ENCODE results near the gene PCNX2. TPM values are rescaled to one million over a fixed set of nuclear protein-coding genes. Genes with fewer than 3 reads are reported as not detected.

Gene PCNX2
- total RNA-seq, 1 experiment from 2014 or later, result 15.0 TPM

DNA sequence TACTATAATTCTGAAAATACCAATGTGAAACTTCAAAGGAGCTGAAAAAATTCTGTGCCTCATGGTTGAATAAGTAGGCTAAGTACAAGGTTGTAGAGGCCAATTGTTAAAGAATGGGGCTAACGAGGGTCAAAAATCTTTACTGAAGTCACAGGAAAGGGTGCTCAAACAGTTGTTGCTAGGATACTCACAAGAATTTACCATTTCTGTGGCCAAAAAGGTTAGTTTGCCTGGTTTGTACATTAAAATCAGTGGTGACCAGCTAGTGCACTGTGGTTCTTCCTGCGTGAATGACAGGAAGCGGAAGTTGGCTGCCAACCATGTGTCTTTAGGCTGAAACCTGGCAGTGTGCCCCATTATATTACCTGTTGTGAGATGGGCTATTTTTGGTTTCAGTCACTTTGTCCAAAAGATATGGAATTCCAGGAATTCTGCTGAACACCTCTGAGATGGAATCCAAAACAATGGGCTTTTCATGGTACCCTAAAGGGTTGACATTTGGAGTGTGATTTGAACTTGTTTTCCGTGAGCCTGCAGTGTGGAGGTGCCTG is 45.5 kb upstream of the PCNX2 start:
- POLR2A ChIA-PET, result no interaction called here
- DNase-seq, result no peak

DNA sequence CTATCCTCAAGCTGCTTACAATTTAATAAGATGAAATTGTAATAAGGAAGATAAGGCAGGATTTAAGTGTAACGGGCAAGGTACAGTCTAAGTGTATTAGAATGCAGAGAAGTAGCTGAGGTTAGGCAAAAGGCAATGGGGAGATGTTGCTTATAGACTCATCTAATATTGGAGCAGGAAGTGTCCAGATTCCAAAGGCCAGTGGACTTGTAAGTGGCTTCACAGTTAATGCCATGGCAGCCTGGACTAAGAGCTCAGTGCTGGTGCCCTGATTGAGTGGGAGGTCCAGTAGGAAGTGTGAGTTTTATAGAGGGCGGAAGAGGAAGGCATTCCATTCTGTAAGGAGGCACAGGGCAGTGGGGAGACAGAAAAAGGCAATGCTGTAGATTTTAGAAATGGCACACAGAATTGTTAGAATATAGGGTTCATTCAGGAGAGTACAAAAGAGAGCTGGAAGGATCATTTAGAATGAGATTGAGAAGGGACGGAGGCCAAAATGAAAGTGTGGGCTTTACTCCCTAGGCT is 44.6 kb upstream of the PCNX2 start:
- H3K27ac Mint-ChIP-seq (ENCODE audit: unreplicated experiment), result no peak overlapping the region
- intact Hi-C loops (cut with micrococcal nuclease; ENCODE audit: unreplicated experiment), result no loop called here
- no peaks in the 10 kb centered on the region for H3K9me3 Mint-ChIP-seq (ENCODE audit: unreplicated experiment)
- no peak overlapping the region for H3K4me3 Mint-ChIP-seq (ENCODE audit: unreplicated experiment)
- POLR2A ChIA-PET, result no interaction called here
- peaks cover 3% of the 10 kb centered on the region for H3K27me3 Mint-ChIP-seq (ENCODE audit: insufficient read depth, unreplicated experiment)
- peaks cover 6% of the 10 kb centered on the region for H3K4me1 Mint-ChIP-seq (ENCODE audit: low read depth, unreplicated experiment)
- DNase-seq, result no peak
- H3K27me3 ChIP-seq (replicated peaks; ENCODE audit: control insufficient read depth, insufficient read depth, low read length), result no peaks in the 10 kb centered on the region
- no peaks in the 10 kb centered on the region for H3K36me3 ChIP-seq (ENCODE audit: control insufficient read depth, insufficient read depth, low read length)
- TF ChIP-seq, protein P1, sequence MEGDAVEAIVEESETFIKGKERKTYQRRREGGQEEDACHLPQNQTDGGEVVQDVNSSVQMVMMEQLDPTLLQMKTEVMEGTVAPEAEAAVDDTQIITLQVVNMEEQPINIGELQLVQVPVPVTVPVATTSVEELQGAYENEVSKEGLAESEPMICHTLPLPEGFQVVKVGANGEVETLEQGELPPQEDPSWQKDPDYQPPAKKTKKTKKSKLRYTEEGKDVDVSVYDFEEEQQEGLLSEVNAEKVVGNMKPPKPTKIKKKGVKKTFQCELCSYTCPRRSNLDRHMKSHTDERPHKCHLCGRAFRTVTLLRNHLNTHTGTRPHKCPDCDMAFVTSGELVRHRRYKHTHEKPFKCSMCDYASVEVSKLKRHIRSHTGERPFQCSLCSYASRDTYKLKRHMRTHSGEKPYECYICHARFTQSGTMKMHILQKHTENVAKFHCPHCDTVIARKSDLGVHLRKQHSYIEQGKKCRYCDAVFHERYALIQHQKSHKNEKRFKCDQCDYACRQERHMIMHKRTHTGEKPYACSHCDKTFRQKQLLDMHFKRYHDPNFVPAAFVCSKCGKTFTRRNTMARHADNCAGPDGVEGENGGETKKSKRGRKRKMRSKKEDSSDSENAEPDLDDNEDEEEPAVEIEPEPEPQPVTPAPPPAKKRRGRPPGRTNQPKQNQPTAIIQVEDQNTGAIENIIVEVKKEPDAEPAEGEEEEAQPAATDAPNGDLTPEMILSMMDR (IDR thresholded peaks at IDR 0.05; ENCODE audit: insufficient read depth in 1 of 2, low read depth in 1 of 2, low read length in 1 of 2, severe bottlenecking in 1 of 2, unreplicated experiment in 1 of 2), result no peak
- no peak overlapping the region for H3K4me3 ChIP-seq (ENCODE audit: low read depth, low read length)
- BruUV-seq (replicated peaks), result no TSS peak
- no peaks in the 10 kb centered on the region for H3K9me3 ChIP-seq
- CTCF ChIA-PET, result no interaction called here
- no peaks in the 10 kb centered on the region for H3K36me3 Mint-ChIP-seq (ENCODE audit: insufficient read depth, unreplicated experiment)
- no peaks in the 10 kb centered on the region for H3K4me1 ChIP-seq

More for the DNA sequence above, 45.5 kb upstream of the PCNX2 start:
- Mint-ChIP-seq H3K9me3 (ENCODE audit: unreplicated experiment) (no peaks in the 10 kb centered on the region), H3K27ac (ENCODE audit: unreplicated experiment) (no peak overlapping the region), H3K27me3 (ENCODE audit: insufficient read depth, unreplicated experiment) (peaks cover 3% of the 10 kb centered on the region), H3K4me3 (ENCODE audit: unreplicated experiment) (no peak overlapping the region), H3K36me3 (ENCODE audit: insufficient read depth, unreplicated experiment) (no peaks in the 10 kb centered on the region), H3K4me1 (ENCODE audit: low read depth, unreplicated experiment) (peaks cover 6% of the 10 kb centered on the region)
- BruUV-seq (replicated peaks), result no TSS peak
- Histone ChIP-seq H3K4me3 (ENCODE audit: low read depth, low read length) (no peak overlapping the region), H3K36me3 (ENCODE audit: control insufficient read depth, insufficient read depth, low read length) (no peaks in the 10 kb centered on the region), H3K27me3 (replicated peaks; ENCODE audit: control insufficient read depth, insufficient read depth, low read length) (no peaks in the 10 kb centered on the region), H3K4me1 (no peaks in the 10 kb centered on the region), H3K9me3 (no peaks in the 10 kb centered on the region)
- TF ChIP-seq, protein P1 (IDR thresholded peaks at IDR 0.05; ENCODE audit: insufficient read depth in 1 of 2, low read depth in 1 of 2, low read length in 1 of 2, severe bottlenecking in 1 of 2, unreplicated experiment in 1 of 2), result no peak
- CTCF ChIA-PET, result no interaction called here
- intact Hi-C loops (cut with micrococcal nuclease; ENCODE audit: unreplicated experiment), result no loop called here

DNA sequence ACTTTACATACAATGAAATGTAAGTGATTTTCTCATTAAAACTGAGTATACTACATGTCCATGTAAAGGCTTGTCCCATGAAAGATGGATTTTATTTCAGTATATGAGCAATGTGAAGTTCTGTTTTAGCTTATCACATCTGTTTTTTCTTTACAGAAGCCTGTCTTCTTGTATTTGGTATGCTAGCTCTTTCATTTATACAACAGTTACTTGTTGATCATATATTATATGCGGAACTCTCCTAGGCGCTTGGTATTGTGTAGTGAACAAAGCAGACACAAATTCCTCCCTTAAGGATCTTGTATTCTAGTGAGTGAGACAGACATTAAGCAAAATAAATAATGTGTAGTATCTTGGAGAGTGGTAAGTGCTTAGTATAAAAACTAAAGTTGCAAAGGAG is 42.6 kb upstream of the PCNX2 start:
- Histone ChIP-seq H3K27me3 (replicated peaks; ENCODE audit: control insufficient read depth, insufficient read depth, low read length) (no peaks in the 10 kb centered on the region), H3K9me3 (no peaks in the 10 kb centered on the region), H3K4me3 (ENCODE audit: low read depth, low read length) (no peak overlapping the region), H3K4me1 (no peaks in the 10 kb centered on the region), H3K36me3 (ENCODE audit: control insufficient read depth, insufficient read depth, low read length) (no peaks in the 10 kb centered on the region)
- H3K27me3 Mint-ChIP-seq (ENCODE audit: insufficient read depth, unreplicated experiment), result peaks cover 3% of the 10 kb centered on the region
- ChIA-PET POLR2A (no interaction called here), CTCF (no interaction called here)
- no peaks in the 10 kb centered on the region for H3K9me3 Mint-ChIP-seq (ENCODE audit: unreplicated experiment)
- TF ChIP-seq, protein P1 (IDR thresholded peaks at IDR 0.05; ENCODE audit: insufficient read depth in 1 of 2, low read depth in 1 of 2, low read length in 1 of 2, severe bottlenecking in 1 of 2, unreplicated experiment in 1 of 2), result no peak
- no peaks in the 10 kb centered on the region for H3K36me3 Mint-ChIP-seq (ENCODE audit: insufficient read depth, unreplicated experiment)
- no peak overlapping the region for H3K27ac Mint-ChIP-seq (ENCODE audit: unreplicated experiment)
- intact Hi-C loops (cut with micrococcal nuclease; ENCODE audit: unreplicated experiment), result no loop called here
- DNase-seq, result no peak
- BruUV-seq (replicated peaks), result no TSS peak
- H3K4me1 Mint-ChIP-seq (ENCODE audit: low read depth, unreplicated experiment), result peaks cover 6% of the 10 kb centered on the region
- H3K4me3 Mint-ChIP-seq (ENCODE audit: unreplicated experiment), result no peak overlapping the region
